ENCODE measurements around the gene ITIH3. TPM values are rescaled to one million over a fixed set of nuclear protein-coding genes. Genes with fewer than 3 reads are reported as not detected.
A peak's percentile ranks its signal among the peaks of the same experiment; 100 is the strongest.

ITIH3 gene
- total RNA-seq, 2 experiments from 2014 or later, result not detected

GRCh38 chr3:52809662-52810377 is 15.2 kb downstream of the ITIH3 start:
- Mint-ChIP-seq H3K36me3 (ENCODE audit: low read depth) (no peaks in the 10 kb centered on the region), H3K4me3 (no peak overlapping the region), H3K4me1 (ENCODE audit: low read depth) (peaks cover 4% of the 10 kb centered on the region), H3K27me3 (ENCODE audit: low read depth) (no peaks in the 10 kb centered on the region), H3K27ac (no peak overlapping the region), H3K9me3 (no peaks in the 10 kb centered on the region)
- CTCF ChIA-PET, result no interaction called here
- intact Hi-C loops (cut with micrococcal nuclease), result no loop called here
- no peak for DNase-seq

DNA sequence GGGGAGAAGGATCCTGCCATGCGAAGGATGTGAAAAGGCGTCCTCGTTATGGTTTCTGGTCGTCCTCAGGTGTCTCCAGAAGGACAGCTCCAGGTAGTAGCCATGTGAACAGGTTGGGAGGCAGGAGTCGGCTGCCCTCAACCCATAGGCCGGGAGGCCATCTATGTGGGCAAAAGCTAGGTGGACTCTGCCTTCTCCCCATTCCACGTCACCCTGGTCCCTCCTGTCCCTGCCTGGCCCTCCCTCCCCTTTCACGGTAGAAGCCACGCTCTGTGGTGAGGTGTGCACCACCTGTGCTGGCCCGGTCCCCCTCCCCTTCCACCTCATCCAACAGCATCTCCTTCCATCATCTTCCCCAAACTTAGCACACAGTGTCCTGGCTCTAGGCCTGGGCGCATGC is 16.3 kb downstream of the ITIH3 start:
- Mint-ChIP-seq H3K27ac (no peak overlapping the region), H3K9me3 (no peaks in the 10 kb centered on the region), H3K27me3 (ENCODE audit: low read depth) (no peaks in the 10 kb centered on the region), H3K36me3 (ENCODE audit: low read depth) (no peaks in the 10 kb centered on the region), H3K4me1 (ENCODE audit: low read depth) (peaks cover 4% of the 10 kb centered on the region), H3K4me3 (no peak overlapping the region)
- no peak for DNase-seq
- CTCF ChIA-PET, result interaction anchor here (1.8 kb wide), 1 partner anchor 10 kb away, joined by 6 read pairs; no protein-coding TSS in a partner anchor
- intact Hi-C loops (cut with micrococcal nuclease), result no loop called here

GRCh38 chr3:52811452-52812011 is 16.9 kb downstream of the ITIH3 start:
- no peaks in the 10 kb centered on the region for H3K27me3 Mint-ChIP-seq (ENCODE audit: low read depth)
- intact Hi-C loops (cut with micrococcal nuclease), result no loop called here

GRCh38 chr3:52813810-52814209 is 19.2 kb downstream of the ITIH3 start:
- H3K4me3 Mint-ChIP-seq, result no peak overlapping the region
- no peak overlapping the region for H3K27ac Mint-ChIP-seq
- CTCF ChIA-PET, result interaction anchor here (1.0 to 1.1 kb wide), 2 partner anchors 8 to 93 kb away, joined by 4 read pairs; no protein-coding TSS in a partner anchor
- H3K9me3 Mint-ChIP-seq, result no peaks in the 10 kb centered on the region
- H3K4me1 Mint-ChIP-seq (ENCODE audit: low read depth), result peaks cover 4% of the 10 kb centered on the region
- no peaks in the 10 kb centered on the region for H3K27me3 Mint-ChIP-seq (ENCODE audit: low read depth)
- no peaks in the 10 kb centered on the region for H3K36me3 Mint-ChIP-seq (ENCODE audit: low read depth)
- no peak for DNase-seq
- intact Hi-C loops (cut with micrococcal nuclease), result no loop called here

More at GRCh38 chr3:52811452-52812011, 16.9 kb downstream of the ITIH3 start:
- no peaks in the 10 kb centered on the region for H3K36me3 Mint-ChIP-seq (ENCODE audit: low read depth)
- H3K9me3 Mint-ChIP-seq, result no peaks in the 10 kb centered on the region
- H3K27ac Mint-ChIP-seq, result no peak overlapping the region
- no peak overlapping the region for H3K4me3 Mint-ChIP-seq
- no peak for DNase-seq
- peaks cover 4% of the 10 kb centered on the region for H3K4me1 Mint-ChIP-seq (ENCODE audit: low read depth)
- CTCF ChIA-PET, result interaction anchor here (1.3 to 1.8 kb wide), 2 partner anchors 10 to 13 kb away, joined by 4 to 6 read pairs; no protein-coding TSS in a partner anchor

GRCh38 chr3:52816199-52816598 is 21.6 kb downstream of the ITIH3 start:
- no peaks in the 10 kb centered on the region for H3K36me3 Mint-ChIP-seq (ENCODE audit: low read depth)
- no peaks in the 10 kb centered on the region for H3K27me3 Mint-ChIP-seq (ENCODE audit: low read depth)
- CTCF ChIA-PET, result interaction anchor here (0.6 to 1.8 kb wide), 4 partner anchors 8 to 371 kb away, joined by 3 to 6 read pairs (median 3); partner anchors contain the start of gene SEMA3G
- no peak for DNase-seq
- intact Hi-C loops (cut with micrococcal nuclease), result no loop called here
- H3K4me3 Mint-ChIP-seq, result no peak overlapping the region
- no peaks in the 10 kb centered on the region for H3K4me1 Mint-ChIP-seq (ENCODE audit: low read depth)
- no peak overlapping the region for H3K27ac Mint-ChIP-seq
- H3K9me3 Mint-ChIP-seq, result no peaks in the 10 kb centered on the region

GRCh38 chr3:52816654-52817053 is 22.1 kb downstream of the ITIH3 start:
- H3K27me3 Mint-ChIP-seq (ENCODE audit: low read depth), result no peaks in the 10 kb centered on the region
- no peak overlapping the region for H3K27ac Mint-ChIP-seq
- H3K36me3 Mint-ChIP-seq (ENCODE audit: low read depth), result no peaks in the 10 kb centered on the region
- intact Hi-C loops (cut with micrococcal nuclease), result no loop called here
- no peak for DNase-seq
- H3K4me1 Mint-ChIP-seq (ENCODE audit: low read depth), result no peaks in the 10 kb centered on the region
- H3K9me3 Mint-ChIP-seq, result no peaks in the 10 kb centered on the region
- no peak overlapping the region for H3K4me3 Mint-ChIP-seq
- CTCF ChIA-PET, result interaction anchor here (1.2 to 1.8 kb wide), 2 partner anchors 8 to 18 kb away, joined by 3 to 6 read pairs; no protein-coding TSS in a partner anchor

GRCh38 chr3:52817221-52817620 is 22.6 kb downstream of the ITIH3 start:
- no peak overlapping the region for H3K4me3 Mint-ChIP-seq
- intact Hi-C loops (cut with micrococcal nuclease), result no loop called here
- CTCF ChIA-PET, result interaction anchor here (1.8 kb wide), 1 partner anchor 18 kb away, joined by 6 read pairs; no protein-coding TSS in a partner anchor
- no peaks in the 10 kb centered on the region for H3K4me1 Mint-ChIP-seq (ENCODE audit: low read depth)
- H3K27me3 Mint-ChIP-seq (ENCODE audit: low read depth), result no peaks in the 10 kb centered on the region
- H3K9me3 Mint-ChIP-seq, result no peaks in the 10 kb centered on the region
- DNase-seq, result no peak
- no peak overlapping the region for H3K27ac Mint-ChIP-seq
- H3K36me3 Mint-ChIP-seq (ENCODE audit: low read depth), result no peaks in the 10 kb centered on the region

DNA sequence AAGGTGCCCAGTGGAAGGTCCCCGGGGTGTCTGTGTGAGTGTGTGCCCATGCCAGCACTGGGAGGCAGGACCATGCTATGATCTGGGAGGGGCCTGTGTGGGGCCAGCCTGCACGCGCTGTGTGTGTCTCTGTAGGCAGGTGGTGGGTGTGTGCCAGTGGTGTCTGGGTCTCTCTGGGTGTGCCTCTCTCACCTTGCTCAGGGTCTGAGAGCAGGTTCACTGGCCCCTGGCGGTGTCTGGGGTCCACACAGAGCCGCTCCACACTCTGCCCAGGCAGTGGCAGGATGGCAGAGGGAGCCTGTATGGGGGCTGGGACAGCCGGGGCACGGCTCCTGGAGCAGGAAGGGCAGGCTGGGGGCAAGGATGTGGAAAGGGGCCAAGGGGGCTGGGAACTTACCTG is 23.3 kb downstream of the ITIH3 start:
- CTCF ChIA-PET, result no interaction called here
- H3K4me3 Mint-ChIP-seq, result no peak overlapping the region
- no peaks in the 10 kb centered on the region for H3K27me3 Mint-ChIP-seq (ENCODE audit: low read depth)
- H3K4me1 Mint-ChIP-seq (ENCODE audit: low read depth), result no peaks in the 10 kb centered on the region
- DNase-seq, result no peak
- intact Hi-C loops (cut with micrococcal nuclease), result no loop called here
- no peaks in the 10 kb centered on the region for H3K9me3 Mint-ChIP-seq
- no peak overlapping the region for H3K27ac Mint-ChIP-seq
- no peaks in the 10 kb centered on the region for H3K36me3 Mint-ChIP-seq (ENCODE audit: low read depth)

DNA sequence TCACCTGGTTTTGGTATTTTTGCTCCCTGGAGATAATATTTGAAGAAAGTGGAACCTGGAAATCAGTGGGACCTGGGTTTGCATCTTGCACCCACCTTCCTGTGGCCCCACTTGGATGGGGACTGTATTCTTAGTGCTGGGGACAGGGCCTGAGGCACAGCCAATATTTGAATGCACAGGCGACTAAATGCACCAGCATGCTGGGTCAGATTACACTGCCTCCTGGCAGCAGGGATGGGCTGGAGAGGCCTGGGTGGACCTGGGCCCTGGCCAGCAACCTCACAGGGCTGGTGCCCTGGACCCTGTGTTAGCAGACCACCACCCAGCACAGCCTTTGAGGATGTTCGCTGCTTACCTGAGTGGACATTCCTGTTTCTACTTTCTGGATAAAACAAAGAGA is 25.3 kb downstream of the ITIH3 start:
- no peak overlapping the region for H3K4me3 Mint-ChIP-seq
- CTCF ChIA-PET, result interaction anchor here (0.6 to 2.4 kb wide), 6 partner anchors 18 to 1369 kb away, joined by 3 to 12 read pairs (median 4); no protein-coding TSS in a partner anchor
- no peaks in the 10 kb centered on the region for H3K27me3 Mint-ChIP-seq (ENCODE audit: low read depth)
- H3K36me3 Mint-ChIP-seq (ENCODE audit: low read depth), result no peaks in the 10 kb centered on the region
- H3K27ac Mint-ChIP-seq, result no peak overlapping the region
- no peak for DNase-seq
- no peaks in the 10 kb centered on the region for H3K9me3 Mint-ChIP-seq
- intact Hi-C loops (cut with micrococcal nuclease), result loop anchor here (1.0 kb wide), 1 partner anchor 78 kb away; no protein-coding TSS in a partner anchor
- no peaks in the 10 kb centered on the region for H3K4me1 Mint-ChIP-seq (ENCODE audit: low read depth)

- Mint-ChIP-seq H3K27ac (no peak overlapping the region), H3K36me3 (ENCODE audit: low read depth) (no peaks in the 10 kb centered on the region), H3K4me1 (ENCODE audit: low read depth) (no peaks in the 10 kb centered on the region), H3K27me3 (ENCODE audit: low read depth) (no peaks in the 10 kb centered on the region), H3K4me3 (no peak overlapping the region), H3K9me3 (no peaks in the 10 kb centered on the region)
- peak; percentile 50 for DNase-seq
- intact Hi-C loops (cut with micrococcal nuclease), result loop anchor here (1.0 kb wide), 1 partner anchor 78 kb away; no protein-coding TSS in a partner anchor
- CTCF ChIA-PET, result interaction anchor here (0.5 to 2.4 kb wide), 14 partner anchors 10 to 1370 kb away, joined by 3 to 12 read pairs (median 4); partner anchors contain the start of gene MUSTN1
Measured at GRCh38 chr3:52820736-52821135, 26.1 kb downstream of the ITIH3 start.

GRCh38 chr3:52822363-52822762 is 27.8 kb downstream of the ITIH3 start:
- DNase-seq, result no peak
- H3K27me3 Mint-ChIP-seq (ENCODE audit: low read depth), result no peaks in the 10 kb centered on the region
- H3K27ac Mint-ChIP-seq, result no peak overlapping the region
- no peak overlapping the region for H3K4me3 Mint-ChIP-seq
- CTCF ChIA-PET, result interaction anchor here (0.6 to 2.4 kb wide), 5 partner anchors 9 to 290 kb away, joined by 4 to 12 read pairs (median 4); no protein-coding TSS in a partner anchor
- no peaks in the 10 kb centered on the region for H3K36me3 Mint-ChIP-seq (ENCODE audit: low read depth)
- no peaks in the 10 kb centered on the region for H3K9me3 Mint-ChIP-seq
- H3K4me1 Mint-ChIP-seq (ENCODE audit: low read depth), result no peaks in the 10 kb centered on the region
- intact Hi-C loops (cut with micrococcal nuclease), result no loop called here

DNA sequence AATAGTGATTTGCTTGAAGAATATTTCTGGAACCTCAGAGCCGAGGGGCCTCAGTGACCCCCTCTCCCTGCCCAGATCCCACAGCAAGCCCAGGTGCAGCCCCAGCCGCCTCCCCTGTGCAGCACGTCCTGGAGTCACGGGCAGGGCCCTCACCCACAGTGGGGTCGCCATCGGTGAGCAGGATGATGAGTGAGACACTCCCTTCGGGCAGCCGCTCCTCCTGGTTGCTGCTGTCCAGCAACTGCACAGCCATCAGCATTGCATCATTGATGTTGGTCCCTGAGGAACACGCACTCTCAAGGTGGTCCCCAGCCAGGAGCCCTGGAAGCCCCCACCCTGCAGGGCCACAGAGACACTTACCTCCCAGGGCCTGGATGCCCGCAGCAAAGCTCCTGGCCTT is 29.4 kb downstream of the ITIH3 start:
- intact Hi-C loops (cut with micrococcal nuclease), result no loop called here
- H3K4me3 Mint-ChIP-seq, result no peak overlapping the region
- H3K9me3 Mint-ChIP-seq, result no peaks in the 10 kb centered on the region
- no peaks in the 10 kb centered on the region for H3K36me3 Mint-ChIP-seq (ENCODE audit: low read depth)
- no peaks in the 10 kb centered on the region for H3K27me3 Mint-ChIP-seq (ENCODE audit: low read depth)
- H3K4me1 Mint-ChIP-seq (ENCODE audit: low read depth), result no peaks in the 10 kb centered on the region
- no peak for DNase-seq
- H3K27ac Mint-ChIP-seq, result no peak overlapping the region
- CTCF ChIA-PET, result interaction anchor here (1.0 to 1.1 kb wide), 2 partner anchors 8 to 13 kb away, joined by 3 read pairs; no protein-coding TSS in a partner anchor

Data from activated naive CD4-positive, alpha-beta T cell treated with anti-CD3 and anti-CD28 coated beads for 36 hours (primary cell).